ENCODE data around the gene SSX2IP. TPM values are rescaled to one million over a fixed set of nuclear protein-coding genes. Genes with fewer than 3 reads are reported as not detected.

SSX2IP gene
- total RNA-seq, 1 experiment from 2014 or later: 42.4 TPM

GRCh38 chr1:84736944-84737343, 46.7 kb upstream of the SSX2IP start:
- CTCF ChIA-PET: no interaction called here
- Histone ChIP-seq H3K27me3 (replicated peaks; ENCODE audit: insufficient read depth, low read depth, low read length, poor library complexity) (no peaks in the 10 kb centered on the region), H3K9me3 (ENCODE audit: low read depth, low read length, poor library complexity, severe bottlenecking) (no peaks in the 10 kb centered on the region), H3K4me3 (ENCODE audit: low read depth, low read length, poor library complexity, severe bottlenecking) (no peak overlapping the region), H3K27ac (ENCODE audit: low read depth, low read length, poor library complexity, severe bottlenecking) (no peak overlapping the region), H3K4me1 (ENCODE audit: insufficient read depth, low read length, poor library complexity, severe bottlenecking) (no peaks in the 10 kb centered on the region), H3K36me3 (ENCODE audit: insufficient read depth, low read length, poor library complexity, severe bottlenecking) (no peaks in the 10 kb centered on the region)
- no peak for TF ChIP-seq EZH2 (IDR thresholded peaks at IDR 0.05; ENCODE audit: borderline replicate concordance, low read depth, low read length, poor library complexity, severe bottlenecking)
- TF ChIP-seq, protein P1, sequence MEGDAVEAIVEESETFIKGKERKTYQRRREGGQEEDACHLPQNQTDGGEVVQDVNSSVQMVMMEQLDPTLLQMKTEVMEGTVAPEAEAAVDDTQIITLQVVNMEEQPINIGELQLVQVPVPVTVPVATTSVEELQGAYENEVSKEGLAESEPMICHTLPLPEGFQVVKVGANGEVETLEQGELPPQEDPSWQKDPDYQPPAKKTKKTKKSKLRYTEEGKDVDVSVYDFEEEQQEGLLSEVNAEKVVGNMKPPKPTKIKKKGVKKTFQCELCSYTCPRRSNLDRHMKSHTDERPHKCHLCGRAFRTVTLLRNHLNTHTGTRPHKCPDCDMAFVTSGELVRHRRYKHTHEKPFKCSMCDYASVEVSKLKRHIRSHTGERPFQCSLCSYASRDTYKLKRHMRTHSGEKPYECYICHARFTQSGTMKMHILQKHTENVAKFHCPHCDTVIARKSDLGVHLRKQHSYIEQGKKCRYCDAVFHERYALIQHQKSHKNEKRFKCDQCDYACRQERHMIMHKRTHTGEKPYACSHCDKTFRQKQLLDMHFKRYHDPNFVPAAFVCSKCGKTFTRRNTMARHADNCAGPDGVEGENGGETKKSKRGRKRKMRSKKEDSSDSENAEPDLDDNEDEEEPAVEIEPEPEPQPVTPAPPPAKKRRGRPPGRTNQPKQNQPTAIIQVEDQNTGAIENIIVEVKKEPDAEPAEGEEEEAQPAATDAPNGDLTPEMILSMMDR (conservative IDR thresholded peaks at IDR 0.05; ENCODE audit: low read depth, low read length): no peak
- no peak for DNase-seq (ENCODE audit: low spot score)
- intact Hi-C loops (cut with micrococcal nuclease; ENCODE audit: unreplicated experiment): no loop called here
- POLR2A ChIA-PET (ENCODE audit: low non-redundant PET): no interaction called here
- no TSS peak for BruUV-seq (replicated peaks)

- H3K4me1 ChIP-seq (ENCODE audit: insufficient read depth, low read length, poor library complexity, severe bottlenecking): no peaks in the 10 kb centered on the region
- POLR2A ChIA-PET (ENCODE audit: low non-redundant PET): no interaction called here
- TF ChIP-seq, protein P1 (conservative IDR thresholded peaks at IDR 0.05; ENCODE audit: low read depth, low read length): no peak
- no peak for TF ChIP-seq EZH2 (IDR thresholded peaks at IDR 0.05; ENCODE audit: borderline replicate concordance, low read depth, low read length, poor library complexity, severe bottlenecking)
- intact Hi-C loops (cut with micrococcal nuclease; ENCODE audit: unreplicated experiment): no loop called here
- no peaks in the 10 kb centered on the region for H3K36me3 ChIP-seq (ENCODE audit: insufficient read depth, low read length, poor library complexity, severe bottlenecking)
- H3K4me3 ChIP-seq (ENCODE audit: low read depth, low read length, poor library complexity, severe bottlenecking): no peak overlapping the region
- DNase-seq (ENCODE audit: low spot score): no peak
- BruUV-seq (replicated peaks): no TSS peak
- H3K27ac ChIP-seq (ENCODE audit: low read depth, low read length, poor library complexity, severe bottlenecking): no peak overlapping the region
- no peaks in the 10 kb centered on the region for H3K9me3 ChIP-seq (ENCODE audit: low read depth, low read length, poor library complexity, severe bottlenecking)
- CTCF ChIA-PET: no interaction called here
- no peaks in the 10 kb centered on the region for H3K27me3 ChIP-seq (replicated peaks; ENCODE audit: insufficient read depth, low read depth, low read length, poor library complexity)
These were observed 46.2 kb upstream of the SSX2IP start for GRCh38 chr1:84736445-84736844.

DNA sequence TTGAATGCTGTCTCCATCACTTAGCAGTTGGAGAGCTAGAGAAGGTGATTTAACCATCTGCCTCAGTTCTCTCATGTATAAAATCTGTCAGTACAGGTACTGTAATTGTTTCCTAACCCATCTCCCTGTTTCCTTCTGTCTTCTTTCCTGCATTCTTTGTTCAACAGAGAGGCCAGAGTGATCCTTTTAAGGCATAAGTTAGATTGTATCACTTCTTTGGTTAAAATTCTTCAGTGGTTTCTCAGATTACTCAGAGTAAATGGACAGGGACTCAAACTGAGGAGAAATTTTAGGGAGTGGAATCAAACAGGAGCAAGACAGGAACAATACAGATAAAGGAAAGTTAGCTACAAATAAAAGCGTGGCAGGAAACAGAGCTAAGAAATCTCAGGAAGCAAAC, 45.2 kb upstream of the SSX2IP start:
- H3K4me1 ChIP-seq (ENCODE audit: insufficient read depth, low read length, poor library complexity, severe bottlenecking): no peaks in the 10 kb centered on the region
- intact Hi-C loops (cut with micrococcal nuclease; ENCODE audit: unreplicated experiment): no loop called here
- ChIA-PET CTCF (no interaction called here), POLR2A (ENCODE audit: low non-redundant PET) (no interaction called here)
- H3K9me3 ChIP-seq (ENCODE audit: low read depth, low read length, poor library complexity, severe bottlenecking): no peaks in the 10 kb centered on the region
- TF ChIP-seq, protein P1 (conservative IDR thresholded peaks at IDR 0.05; ENCODE audit: low read depth, low read length): no peak
- TF ChIP-seq EZH2 (IDR thresholded peaks at IDR 0.05; ENCODE audit: borderline replicate concordance, low read depth, low read length, poor library complexity, severe bottlenecking): no peak
- no peaks in the 10 kb centered on the region for H3K27me3 ChIP-seq (replicated peaks; ENCODE audit: insufficient read depth, low read depth, low read length, poor library complexity)
- no peak for DNase-seq (ENCODE audit: low spot score)
- BruUV-seq (replicated peaks): no TSS peak
- no peak overlapping the region for H3K4me3 ChIP-seq (ENCODE audit: low read depth, low read length, poor library complexity, severe bottlenecking)
- H3K27ac ChIP-seq (ENCODE audit: low read depth, low read length, poor library complexity, severe bottlenecking): no peak overlapping the region
- H3K36me3 ChIP-seq (ENCODE audit: insufficient read depth, low read length, poor library complexity, severe bottlenecking): no peaks in the 10 kb centered on the region
